Stimulated activated CD4-positive, alpha-beta T cell treated with anti-CD3 and anti-CD28 coated beads, TNF-alpha, amount 100 ng/mL, for 24 hours (primary cell): Measurements from ENCODE around the gene MAN1B1.

Experiments
- DNase-seq, 3 experiments: peaks; one replicate each; pipeline ENCODE4 v3.0.0-alpha.2; 2020; ENCODE audit warnings: low read depth in 3 of 3

MAN1B1 gene

DNA sequence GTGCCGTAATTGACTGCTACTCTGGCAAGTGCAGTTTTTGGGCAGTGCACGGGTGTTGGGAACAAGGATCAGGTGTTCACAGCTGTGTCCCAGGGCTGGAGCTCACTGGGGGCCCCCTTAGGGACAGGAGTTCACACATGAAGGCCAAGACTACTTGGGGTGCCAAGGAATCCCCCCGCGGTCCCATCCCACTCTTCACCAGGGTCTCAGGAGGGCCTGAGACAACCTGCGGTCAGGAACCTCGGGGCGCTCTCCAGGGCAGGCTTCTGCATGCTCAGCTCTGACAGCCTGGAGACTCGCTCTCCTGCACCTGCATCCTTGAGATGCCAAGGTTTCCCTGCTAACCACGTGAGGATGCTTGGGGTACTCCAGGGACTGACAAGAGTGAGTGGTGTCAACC lies 2.3 kb upstream of the MAN1B1 start:
- DNase-seq: no peak

DNA sequence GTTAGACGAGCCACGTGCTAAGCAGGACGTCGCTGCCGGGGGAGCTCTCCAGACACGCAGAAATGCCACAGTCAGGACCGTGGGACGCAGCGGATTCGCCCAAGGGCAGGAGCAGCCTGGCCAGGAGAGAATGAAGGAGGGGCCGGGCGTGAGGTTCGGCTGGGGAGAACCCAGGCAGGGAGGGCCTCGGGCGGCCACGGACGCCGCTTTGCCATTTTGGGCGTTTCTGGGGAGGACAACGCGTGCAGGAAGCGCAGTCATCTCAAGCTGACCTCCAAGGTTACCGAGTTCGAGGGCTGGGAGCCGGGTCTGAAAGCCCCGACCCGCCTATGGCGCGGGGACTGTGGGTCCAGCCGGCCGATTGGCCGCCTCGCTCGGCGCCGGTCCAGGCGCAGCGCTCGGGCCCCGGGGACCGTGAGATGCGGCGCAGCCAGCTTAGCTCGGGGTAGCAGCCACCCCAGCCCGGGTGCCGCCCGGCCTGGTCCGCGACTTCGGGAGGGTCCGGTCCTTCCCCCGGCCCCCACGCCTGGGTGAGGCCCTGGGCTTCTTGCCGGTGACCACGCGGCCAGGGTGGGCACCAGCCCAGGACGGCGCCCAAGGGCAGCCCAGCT lies 760 bp upstream of the MAN1B1 start:
- DNase-seq: no peak

DNA sequence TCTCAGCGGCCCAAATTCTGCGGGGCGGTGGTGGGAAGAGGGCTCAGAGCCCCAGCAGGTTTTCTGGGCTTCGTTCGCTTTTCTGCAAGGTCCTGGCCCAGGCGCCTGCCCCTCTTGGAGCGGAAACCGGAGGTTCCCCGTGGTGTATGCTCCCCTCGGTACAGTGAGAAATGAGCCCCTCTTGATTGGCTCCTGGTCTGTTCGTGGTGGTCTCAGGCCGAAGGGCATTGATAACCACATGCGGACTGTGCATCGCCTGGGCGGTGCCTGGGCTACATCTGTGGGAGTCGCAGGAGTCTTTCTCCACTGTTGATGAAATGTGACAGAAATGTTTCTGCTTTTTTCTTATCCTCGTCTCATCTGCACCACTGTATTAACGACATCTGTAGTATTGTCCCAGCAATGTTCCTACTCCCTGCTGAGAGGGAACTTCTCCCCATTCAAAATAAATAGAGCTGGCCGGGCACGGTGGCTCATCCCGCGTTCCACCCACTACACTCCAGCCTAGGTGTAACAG lies 682 bp downstream of the MAN1B1 start:
- DNase-seq: peak in 1 of 3 experiments; percentile 11

DNA sequence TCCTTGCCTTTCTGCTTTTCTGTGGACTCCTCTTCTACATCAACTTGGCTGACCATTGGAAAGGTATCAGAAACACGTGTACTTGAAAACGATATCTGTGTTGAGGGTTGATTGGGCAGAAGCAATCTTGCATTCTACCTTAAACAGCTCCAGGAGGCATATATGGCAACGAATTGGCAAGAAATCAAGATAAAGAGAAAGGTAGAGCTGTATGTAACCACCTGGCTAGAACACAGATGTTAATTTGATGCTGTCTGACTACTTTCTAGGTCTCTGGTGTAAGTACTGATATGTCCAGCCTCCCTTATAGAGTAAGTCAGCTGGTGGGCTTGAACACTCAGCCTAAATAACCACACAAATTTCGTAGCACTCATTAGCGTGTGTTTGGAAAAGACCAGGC lies 1.3 kb downstream of the MAN1B1 start:
- DNase-seq: no peak

DNA sequence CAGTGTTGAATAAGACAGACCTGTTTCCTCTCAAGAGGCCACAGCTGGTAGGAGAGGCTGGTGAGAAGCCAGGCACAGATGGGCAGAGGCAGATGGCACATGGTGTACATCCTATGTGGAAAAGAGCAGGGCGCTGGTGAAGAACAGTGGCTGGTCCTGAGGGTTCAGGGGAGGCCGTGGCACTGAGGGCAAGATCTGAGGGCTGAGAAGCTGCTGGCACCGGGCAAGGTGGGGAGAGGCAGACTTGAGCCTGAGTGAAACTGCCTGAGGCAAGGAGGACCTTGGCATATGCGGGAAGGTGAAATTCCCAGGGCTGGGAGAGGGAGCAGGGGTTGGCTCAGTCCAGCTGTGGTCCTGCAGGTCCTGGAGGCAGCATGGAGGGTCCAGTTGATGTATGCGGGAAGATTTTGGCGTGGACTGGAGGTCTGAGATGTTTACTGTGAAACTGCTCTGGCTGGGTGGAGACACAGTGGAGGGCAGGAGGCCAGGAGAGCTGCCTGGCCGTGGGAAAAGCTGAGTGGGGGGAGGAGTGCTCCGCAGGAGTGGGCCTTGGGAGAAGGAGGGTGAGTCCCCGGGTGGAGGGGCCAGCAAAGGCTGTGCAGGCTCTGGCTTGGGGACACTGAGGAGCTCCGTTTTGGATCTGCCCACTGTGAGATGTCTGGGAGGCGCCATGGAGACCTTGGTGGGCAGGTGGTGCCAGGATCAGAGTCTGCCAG lies 2.6 kb downstream of the MAN1B1 start:
- DNase-seq: no peak

DNA sequence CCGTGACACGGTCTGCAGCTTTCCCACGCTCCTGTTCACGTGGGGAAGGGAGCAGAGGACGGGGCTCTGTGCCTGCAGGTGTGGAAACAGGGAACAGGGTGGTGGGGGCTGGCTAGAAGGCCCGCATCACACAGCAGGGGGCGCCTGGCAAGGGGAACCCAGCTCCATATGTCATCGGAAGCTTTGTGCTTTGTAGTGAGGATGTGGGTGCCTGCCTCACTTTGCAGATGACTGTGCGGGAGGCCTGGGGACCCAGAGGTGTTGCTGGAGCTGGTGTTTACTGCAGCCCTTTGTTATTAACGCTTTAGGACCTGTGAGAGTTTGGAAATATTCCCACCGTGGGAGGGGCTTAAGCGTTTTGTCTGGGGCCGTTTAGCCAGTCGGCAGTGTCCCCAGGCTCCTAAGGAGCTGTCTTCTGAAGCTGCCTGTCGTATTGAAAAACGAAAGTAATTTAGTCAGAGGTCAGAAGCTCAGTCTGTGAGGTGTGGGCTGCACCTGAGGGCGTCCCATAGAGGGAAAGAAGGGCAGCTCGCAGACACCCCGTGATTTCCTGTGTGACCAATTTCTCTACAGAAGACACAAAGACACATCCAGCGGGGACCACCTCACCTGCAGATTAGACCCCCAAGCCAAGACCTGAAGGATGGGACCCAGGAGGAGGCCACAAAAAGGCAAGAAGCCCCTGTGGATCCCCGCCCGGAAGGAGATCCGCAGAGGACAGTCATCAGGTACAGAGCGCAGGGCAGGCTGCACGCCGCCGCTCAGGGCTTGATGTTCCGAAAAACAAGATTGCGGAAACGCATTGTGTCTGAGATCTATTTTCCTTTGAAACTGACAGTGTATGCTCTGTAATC lies 9.1 kb downstream of the MAN1B1 start:
- peak; percentile 63 to 84 (median 71) for DNase-seq

DNA sequence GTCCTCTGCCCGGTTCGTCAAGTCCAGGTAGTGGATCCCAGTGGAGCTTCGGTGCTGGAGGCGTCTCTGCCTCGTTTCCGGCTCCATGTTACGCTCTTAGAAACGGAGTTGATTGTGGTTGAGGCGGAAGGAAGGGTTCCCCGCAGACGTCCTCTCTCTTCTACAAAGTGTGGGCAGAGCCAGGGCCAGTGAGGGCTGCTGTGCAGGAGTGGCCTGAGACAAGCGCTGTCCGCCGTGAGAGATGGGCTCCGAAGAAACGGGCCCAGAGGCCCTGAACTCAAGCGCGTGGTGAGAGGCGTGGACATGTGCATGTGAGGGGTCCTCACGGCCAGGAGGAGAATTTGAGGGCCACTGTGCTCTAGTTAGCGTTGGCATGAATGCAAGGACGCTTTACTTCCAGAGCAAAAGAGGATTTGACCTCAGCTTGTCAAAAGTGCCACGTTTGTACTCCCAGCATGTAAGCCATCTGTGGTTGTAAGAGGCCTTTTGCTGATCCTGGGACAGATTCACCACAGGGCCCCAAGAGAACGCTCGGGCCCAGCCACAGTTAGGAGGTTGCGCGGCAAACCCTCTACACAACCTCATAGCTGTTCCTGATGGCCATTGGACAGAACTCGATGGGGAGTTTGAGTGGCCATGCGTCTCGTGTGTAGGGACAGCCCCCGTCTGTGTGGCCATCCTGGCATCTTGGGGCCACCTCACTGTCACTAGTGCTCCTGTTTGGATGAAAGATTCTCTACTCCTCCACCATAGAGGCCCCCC lies 10.2 kb downstream of the MAN1B1 start:
- DNase-seq: no peak

DNA sequence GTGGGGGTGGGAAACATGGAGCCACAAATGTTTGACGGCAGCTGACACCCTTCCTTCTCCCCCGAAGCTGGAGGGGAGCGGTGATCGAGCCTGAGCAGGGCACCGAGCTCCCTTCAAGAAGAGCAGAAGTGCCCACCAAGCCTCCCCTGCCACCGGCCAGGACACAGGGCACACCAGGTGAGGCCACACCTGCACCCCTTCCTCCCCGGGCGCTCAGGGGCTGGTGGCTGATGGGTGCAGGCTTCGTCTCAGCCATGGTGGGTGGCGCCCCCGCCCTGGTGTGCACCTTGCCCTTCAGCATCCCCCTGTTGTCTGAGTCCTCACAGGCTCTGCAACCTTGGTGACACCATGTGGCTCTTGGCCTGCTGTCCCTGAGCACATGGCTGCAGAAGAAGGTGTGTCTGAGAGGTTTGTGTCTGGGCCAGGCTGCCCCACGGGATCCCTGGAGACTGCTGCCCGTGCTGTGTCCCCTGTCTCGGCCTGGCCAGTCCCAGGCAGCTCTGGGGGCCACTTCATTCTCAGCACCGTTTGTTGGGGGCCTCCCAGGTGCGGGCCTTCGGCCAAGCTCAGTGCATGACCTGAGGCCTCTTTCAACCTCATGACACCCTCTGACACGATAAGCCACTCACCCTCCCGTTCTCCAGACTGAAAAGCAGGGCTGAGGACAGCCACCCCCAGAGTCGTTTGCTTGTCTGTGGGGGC lies 11.1 kb downstream of the MAN1B1 start:
- DNase-seq: no peak

GRCh38 chr9:137099231-137099630 lies 12.4 kb downstream of the MAN1B1 start:
- no peak for DNase-seq

GRCh38 chr9:137103206-137103999 lies 16.6 kb downstream of the MAN1B1 start:
- no peak for DNase-seq

DNA sequence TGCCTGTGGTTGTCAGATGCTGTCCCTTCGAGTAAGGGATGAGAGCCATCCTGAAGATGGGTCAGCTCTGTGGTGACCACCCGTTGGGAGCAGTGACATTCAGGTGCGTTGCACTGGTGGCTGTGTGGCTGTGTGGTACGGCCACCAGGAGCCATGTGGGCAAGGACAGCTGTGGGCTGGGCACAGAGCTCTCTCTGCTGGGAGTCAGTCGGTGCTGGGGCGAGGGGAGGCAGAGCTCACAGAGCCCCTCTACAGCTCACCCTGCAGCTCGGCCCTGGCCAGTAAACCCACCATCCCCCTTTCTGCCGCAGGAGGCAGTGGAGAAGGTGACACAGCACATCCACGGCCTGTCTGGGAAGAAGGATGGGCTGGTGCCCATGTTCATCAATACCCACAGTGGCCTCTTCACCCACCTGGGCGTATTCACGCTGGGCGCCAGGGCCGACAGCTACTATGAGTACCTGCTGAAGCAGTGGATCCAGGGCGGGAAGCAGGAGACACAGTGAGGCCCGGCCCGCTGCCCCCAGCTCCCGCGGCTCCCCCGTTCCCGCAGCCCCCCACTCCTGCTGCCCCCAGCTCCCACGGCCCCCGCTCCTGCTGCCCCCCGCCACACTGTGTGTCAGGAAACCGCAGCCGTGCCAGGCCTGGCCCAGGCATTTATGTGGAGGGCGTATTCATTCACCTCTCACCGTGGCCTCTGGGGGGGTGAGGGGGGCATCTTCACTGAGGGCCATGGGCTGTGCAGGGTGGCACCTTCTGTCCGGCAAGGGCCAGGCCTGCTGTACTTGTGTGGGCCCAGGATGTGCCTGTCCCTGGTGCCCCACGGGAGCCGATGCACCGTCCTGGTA lies 19.3 kb downstream of the MAN1B1 start:
- no peak for DNase-seq

DNA sequence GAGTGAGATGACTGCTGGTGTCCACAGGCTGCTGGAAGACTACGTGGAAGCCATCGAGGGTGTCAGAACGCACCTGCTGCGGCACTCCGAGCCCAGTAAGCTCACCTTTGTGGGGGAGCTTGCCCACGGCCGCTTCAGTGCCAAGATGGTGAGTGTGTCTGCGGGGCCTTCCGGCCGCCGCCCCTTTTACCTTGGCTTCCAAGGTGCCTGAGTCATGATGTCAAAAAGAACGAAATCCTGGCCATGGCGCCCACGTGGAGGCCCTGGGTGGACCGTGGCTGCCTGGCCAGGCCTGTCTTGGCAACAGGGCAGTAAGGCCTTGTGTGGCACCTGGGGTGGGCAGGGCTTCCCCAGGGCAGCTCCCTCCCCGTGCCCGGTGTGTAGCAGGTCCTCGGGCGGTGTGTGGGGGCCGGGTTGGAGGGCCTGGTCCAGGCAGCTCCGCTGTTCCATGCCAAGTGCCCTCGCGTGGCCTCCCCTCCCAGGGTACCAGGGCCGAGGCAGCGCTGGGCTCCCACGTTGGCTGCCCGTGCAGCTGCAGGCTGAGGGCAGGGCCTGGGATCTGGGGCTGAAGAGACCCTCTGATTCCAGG lies 20.0 kb downstream of the MAN1B1 start:
- DNase-seq: no peak

- no peak for DNase-seq
Observed at GRCh38 chr9:137107312-137107921, 20.6 kb downstream of the MAN1B1 start.

GRCh38 chr9:137107982-137108381 lies 21.2 kb downstream of the MAN1B1 start:
- no peak for DNase-seq

DNA sequence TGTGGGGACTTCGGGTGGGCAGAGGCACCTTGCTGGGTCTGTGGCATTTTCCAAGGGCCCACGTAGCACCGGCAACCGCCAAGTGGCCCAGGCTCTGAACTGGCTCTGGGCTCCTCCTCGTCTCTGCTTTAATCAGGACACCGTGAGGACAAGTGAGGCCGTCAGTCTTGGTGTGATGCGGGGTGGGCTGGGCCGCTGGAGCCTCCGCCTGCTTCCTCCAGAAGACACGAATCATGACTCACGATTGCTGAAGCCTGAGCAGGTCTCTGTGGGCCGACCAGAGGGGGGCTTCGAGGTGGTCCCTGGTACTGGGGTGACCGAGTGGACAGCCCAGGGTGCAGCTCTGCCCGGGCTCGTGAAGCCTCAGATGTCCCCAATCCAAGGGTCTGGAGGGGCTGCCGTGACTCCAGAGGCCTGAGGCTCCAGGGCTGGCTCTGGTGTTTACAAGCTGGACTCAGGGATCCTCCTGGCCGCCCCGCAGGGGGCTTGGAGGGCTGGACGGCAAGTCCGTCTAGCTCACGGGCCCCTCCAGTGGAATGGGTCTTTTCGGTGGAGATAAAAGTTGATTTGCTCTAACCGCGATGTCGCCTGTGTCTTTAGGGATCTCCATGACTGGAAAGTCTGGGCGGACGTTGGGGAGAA lies 21.9 kb downstream of the MAN1B1 start:
- no peak for DNase-seq

GRCh38 chr9:137109250-137110146 lies 22.7 kb downstream of the MAN1B1 start:
- no peak for DNase-seq
